ENCODE measurements around the gene TMED8. TPM values are rescaled to one million over a fixed set of nuclear protein-coding genes. Genes with fewer than 3 reads are reported as not detected.

Gene TMED8
- total RNA-seq, 6 experiments from 2014 or later = 5.7 to 7.0 (median 6.6) TPM

DNA sequence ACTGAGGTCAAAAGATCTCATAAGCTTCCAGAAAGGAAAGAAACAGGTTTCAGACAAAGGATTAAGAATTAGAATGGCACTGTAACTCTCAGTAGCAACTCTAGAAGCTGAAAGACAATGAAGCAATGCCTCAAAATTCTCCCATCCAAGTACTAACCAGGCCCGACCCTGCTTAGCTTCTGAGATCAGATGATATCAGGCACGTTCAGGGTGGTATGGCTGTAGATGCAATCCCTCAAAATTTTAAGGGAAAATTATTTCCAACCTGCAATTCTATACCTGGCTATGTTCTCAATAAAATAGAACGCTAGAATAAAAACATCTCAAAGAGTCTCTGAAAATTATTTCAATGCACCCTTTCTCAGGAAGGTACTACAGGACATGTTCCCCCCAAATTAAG, 26.9 kb upstream of the TMED8 start:
- H3K4me3 Mint-ChIP-seq = no peak overlapping the region
- TF ChIP-seq, protein P1, sequence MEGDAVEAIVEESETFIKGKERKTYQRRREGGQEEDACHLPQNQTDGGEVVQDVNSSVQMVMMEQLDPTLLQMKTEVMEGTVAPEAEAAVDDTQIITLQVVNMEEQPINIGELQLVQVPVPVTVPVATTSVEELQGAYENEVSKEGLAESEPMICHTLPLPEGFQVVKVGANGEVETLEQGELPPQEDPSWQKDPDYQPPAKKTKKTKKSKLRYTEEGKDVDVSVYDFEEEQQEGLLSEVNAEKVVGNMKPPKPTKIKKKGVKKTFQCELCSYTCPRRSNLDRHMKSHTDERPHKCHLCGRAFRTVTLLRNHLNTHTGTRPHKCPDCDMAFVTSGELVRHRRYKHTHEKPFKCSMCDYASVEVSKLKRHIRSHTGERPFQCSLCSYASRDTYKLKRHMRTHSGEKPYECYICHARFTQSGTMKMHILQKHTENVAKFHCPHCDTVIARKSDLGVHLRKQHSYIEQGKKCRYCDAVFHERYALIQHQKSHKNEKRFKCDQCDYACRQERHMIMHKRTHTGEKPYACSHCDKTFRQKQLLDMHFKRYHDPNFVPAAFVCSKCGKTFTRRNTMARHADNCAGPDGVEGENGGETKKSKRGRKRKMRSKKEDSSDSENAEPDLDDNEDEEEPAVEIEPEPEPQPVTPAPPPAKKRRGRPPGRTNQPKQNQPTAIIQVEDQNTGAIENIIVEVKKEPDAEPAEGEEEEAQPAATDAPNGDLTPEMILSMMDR (IDR thresholded peaks at IDR 0.05) = no peak
- H3K36me3 Mint-ChIP-seq (ENCODE audit: low read depth) = no peaks in the 10 kb centered on the region
- no peaks in the 10 kb centered on the region for H3K4me1 Mint-ChIP-seq (ENCODE audit: low read depth)
- peaks cover 9% of the 10 kb centered on the region for H3K27me3 Mint-ChIP-seq (ENCODE audit: insufficient read depth)
- DNase-seq = no peak
- no peaks in the 10 kb centered on the region for H3K9me3 Mint-ChIP-seq
- H3K27ac Mint-ChIP-seq = no peak overlapping the region

DNA sequence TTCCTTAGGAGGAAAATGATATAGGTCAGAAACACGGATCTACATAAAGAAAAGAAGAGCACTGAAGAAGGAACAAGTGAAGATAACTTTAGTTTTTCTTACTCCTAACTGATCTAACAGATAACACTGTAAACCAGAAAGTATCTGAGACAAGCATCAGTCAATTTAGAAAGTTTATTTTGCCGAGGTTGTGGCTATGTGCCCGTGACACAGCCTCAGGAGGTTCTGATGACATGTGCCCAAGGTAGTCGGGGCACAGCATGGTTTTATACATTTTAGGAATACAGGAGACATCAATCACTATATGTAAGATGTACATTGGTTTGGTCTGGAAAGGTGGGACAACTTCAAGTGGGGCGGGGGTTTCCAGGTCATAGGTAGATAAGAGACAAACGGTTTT, 23.3 kb upstream of the TMED8 start:
- TF ChIP-seq, protein P1 (IDR thresholded peaks at IDR 0.05) = no peak
- Mint-ChIP-seq H3K27me3 (ENCODE audit: insufficient read depth) (peaks cover 5% of the 10 kb centered on the region), H3K4me1 (ENCODE audit: low read depth) (no peaks in the 10 kb centered on the region), H3K36me3 (ENCODE audit: low read depth) (no peaks in the 10 kb centered on the region), H3K9me3 (no peaks in the 10 kb centered on the region), H3K4me3 (no peak overlapping the region), H3K27ac (no peak overlapping the region)
- DNase-seq = no peak

DNA sequence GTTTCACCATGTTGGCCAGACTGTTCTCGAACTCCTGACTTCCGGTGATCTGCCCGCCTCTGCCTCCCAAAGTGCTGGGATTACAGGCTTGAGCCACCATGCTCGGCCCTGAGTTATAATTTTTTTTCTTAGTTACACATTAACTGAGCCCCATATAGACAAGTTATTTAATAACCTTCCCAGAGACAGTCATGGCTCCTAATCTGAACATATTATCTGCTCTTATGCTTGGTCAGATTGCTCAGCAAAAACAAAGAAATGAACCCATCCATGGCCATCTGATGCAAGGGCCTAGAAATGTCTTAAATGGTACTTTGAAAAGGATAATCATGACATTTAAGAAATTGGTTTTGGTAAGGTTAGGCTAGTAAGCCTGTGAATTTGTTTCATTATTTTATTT, 13.3 kb upstream of the TMED8 start:
- no peaks in the 10 kb centered on the region for H3K36me3 Mint-ChIP-seq (ENCODE audit: low read depth)
- H3K27me3 Mint-ChIP-seq (ENCODE audit: insufficient read depth) = peaks cover 2% of the 10 kb centered on the region; the same call in 1 of the 2 replicates
- H3K27ac Mint-ChIP-seq = no peak overlapping the region
- TF ChIP-seq, protein P1 (IDR thresholded peaks at IDR 0.05) = no peak
- H3K4me1 Mint-ChIP-seq (ENCODE audit: low read depth) = no peaks in the 10 kb centered on the region
- no peaks in the 10 kb centered on the region for H3K9me3 Mint-ChIP-seq
- no peak for DNase-seq
- no peak overlapping the region for H3K4me3 Mint-ChIP-seq

DNA sequence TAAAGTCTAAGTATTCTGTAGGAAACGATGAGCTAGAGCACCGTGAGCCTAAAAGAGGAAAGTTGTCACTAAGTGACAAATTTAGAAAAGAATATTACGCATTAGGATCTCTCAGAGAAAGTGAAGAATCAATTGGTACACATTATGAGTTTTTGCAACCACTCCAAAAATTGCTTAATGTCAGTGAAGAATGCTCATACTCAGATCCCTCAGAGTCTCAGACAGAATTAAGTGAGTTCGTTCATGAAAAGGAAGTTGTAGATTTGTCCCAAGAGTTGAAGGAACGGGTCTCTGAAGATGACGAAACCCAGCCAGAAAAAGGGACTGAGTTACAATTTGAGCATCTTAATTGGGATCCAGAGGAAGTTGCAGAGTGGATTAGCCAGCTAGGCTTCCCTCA, 1.8 kb upstream of the TMED8 start:
- no peaks in the 10 kb centered on the region; the same call in 1 of the 2 replicates for H3K27me3 Mint-ChIP-seq (ENCODE audit: insufficient read depth)
- H3K27ac Mint-ChIP-seq = no peak overlapping the region
- 0 out of 2 replicates have a peak, but pooled peaks cover 10% of the 10 kb centered on the region for H3K36me3 Mint-ChIP-seq (ENCODE audit: low read depth)
- TF ChIP-seq, protein P1 (IDR thresholded peaks at IDR 0.05) = no peak
- no peaks in the 10 kb centered on the region for H3K9me3 Mint-ChIP-seq
- peaks cover 22% of the 10 kb centered on the region for H3K4me1 Mint-ChIP-seq (ENCODE audit: low read depth)
- no peak overlapping the region for H3K4me3 Mint-ChIP-seq
- DNase-seq = no peak

DNA sequence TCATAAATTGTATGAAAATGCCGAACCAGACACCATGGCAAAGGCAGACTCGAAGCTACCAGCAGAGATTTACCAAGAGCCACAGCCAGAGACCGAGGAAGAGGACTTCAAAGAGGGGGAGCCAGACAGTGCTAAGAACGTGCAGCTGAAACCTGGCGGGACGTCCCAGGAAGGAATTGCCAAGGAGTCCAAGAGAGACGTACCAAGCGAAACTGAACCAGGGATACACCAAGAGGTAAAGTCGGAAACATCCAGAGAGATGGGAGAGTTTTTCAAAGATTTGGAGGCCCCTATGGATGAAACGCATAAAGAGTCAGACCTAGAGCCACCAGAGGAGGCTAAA, 579 bp upstream of the TMED8 start:
- H3K4me1 Mint-ChIP-seq (ENCODE audit: low read depth) = peaks cover 35% of the 10 kb centered on the region
- TF ChIP-seq, protein P1 (IDR thresholded peaks at IDR 0.05) = no peak
- no peak for DNase-seq
- no peak overlapping the region for H3K4me3 Mint-ChIP-seq
- 0 out of 2 replicates have a peak, but pooled peaks cover 10% of the 10 kb centered on the region for H3K36me3 Mint-ChIP-seq (ENCODE audit: low read depth)
- no peak overlapping the region for H3K27ac Mint-ChIP-seq
- H3K9me3 Mint-ChIP-seq = no peaks in the 10 kb centered on the region
- H3K27me3 Mint-ChIP-seq (ENCODE audit: insufficient read depth) = no peaks in the 10 kb centered on the region; the same call in 1 of the 2 replicates

All from HFFc6 (cell line).